ENCODE results near the gene THRB. TPM values are rescaled to one million over a fixed set of nuclear protein-coding genes. Genes with fewer than 3 reads are reported as not detected.
A peak's percentile ranks its signal among the peaks of the same experiment; 100 is the strongest.
"Not testable (repeated sequence)": the region's sequence is repeated elsewhere in the genome, so short reads cannot be mapped to it uniquely, and the experiment has no call there.

THRB gene
- total RNA-seq, 1 donor from 2014 or later: 8.4 TPM

DNA sequence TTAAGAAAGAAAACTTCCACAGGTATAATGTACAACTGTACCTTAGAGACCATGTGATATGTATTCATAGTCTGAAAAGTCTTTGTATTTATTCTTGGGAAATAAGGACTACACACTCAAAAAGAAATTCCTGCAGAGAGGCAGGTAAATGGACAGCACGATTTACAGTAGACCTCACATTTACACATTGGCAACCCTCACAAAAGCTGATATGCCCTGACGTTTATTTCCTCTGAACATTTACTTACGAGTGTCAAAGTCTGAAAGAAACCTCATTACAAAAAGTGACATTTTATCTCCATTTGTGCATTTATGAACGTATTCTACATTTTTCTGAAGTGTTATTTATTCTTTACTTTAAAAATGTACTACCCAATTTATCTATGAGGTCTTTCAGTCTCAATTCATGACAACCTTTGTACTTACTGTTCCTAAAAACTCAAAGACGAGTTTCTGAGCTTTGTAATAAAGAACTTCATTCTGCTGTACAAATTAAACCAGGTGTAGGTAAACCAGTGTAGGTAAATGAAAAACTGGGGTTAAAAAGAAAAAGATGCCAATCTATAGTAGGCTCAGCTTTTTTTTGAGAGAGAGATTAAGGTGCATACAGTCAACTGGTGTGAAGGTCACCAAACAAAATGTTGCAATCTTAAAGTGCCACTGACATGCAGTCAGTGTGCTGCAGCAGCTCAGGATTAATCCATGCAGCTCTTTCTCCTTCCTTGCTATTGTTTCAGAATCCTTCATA, 44.3 kb downstream of the THRB start:
- no peak for DNase-seq (ENCODE audit: low spot score)

DNA sequence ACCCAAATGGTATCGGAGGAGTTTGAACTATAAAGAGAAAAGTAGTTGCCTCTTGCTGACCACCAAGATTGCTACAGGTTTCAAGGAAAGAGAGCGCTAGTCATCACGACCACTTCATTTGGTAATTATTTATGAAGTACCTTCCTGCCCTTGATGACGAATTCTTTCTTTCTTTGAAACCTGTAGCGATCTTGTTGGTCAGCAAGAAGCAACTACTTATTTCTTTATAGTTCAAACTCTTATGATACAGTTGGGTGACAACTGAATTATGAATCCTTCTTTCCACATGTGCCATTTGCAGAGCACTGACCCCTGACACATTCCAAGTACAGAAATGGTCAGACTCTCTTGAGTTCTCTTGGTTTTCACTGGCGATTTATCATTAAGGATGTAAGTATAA, 46.8 kb downstream of the THRB start:
- no peak for DNase-seq (ENCODE audit: low spot score)

DNA sequence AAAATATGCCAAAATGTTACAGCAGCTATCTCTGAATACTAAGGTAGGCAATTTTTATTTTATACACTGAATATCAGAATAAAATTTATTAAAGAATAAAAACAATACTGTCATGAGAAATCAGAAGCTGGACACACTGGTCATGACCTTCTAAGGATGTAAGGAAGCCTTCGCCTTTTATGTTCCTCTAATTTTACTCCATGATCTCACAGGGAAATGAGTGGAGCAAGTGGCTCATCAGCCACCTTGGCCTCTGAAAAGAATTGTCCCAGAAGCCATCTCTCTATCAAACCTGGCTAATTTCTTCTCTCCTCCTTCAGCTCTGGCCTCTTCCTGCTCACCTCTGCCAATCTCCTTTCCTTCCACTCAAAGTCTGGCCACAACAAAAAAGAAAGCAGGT, 48.6 kb downstream of the THRB start:
- no peak for DNase-seq (ENCODE audit: low spot score)

DNA sequence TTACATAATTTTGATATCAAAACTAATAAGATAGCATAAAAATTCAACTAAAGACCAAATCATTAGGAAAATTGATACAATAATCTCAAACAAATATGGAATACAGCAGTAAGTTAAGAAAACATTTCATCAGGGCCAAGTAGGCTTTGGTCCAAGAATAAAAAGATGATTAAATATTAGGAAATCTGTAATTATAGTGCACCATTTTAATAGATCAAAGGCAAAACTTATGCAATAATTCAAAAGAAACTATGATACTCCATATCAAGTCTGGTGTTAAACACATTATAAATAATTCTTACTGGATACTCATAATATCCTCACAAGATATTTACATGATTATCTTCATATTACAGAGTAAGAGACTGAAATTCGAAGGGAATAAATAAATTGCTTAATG, 51.2 kb downstream of the THRB start:
- no peak for DNase-seq (ENCODE audit: low spot score)

DNA sequence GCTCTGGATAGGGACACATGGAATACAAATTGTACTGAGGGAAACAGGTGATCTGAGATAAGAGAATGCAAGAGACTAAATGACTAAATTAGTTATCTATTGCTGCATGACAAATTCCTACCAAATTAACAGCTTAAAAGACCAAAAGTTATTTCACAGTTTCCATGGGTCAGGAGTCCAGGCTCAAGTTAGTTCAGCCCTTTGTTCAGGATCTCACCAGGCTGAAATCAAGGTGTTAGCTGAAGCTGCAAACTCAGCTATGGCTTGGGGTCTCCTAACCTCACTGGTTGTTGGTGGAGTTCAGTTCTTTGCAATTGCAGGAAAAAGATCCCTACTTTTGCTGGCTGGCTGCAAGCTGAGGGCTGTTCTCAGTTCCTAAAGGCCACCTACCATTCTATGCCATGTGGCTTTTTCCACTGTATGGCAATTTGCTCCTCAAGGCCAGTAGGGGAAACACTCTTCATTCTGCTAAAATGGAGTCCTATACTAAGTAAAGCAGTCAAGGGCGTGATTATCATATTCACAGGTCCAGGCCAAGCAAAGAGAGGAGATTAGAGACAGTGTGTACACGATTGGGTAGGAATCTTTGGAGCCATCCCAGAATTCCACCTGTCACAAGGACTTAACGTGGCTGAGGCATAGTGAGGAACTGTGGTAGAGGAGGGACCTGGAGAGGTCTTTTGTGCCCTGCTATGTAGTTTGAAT, 53.7 kb downstream of the THRB start:
- DNase-seq (ENCODE audit: low spot score): no peak

DNA sequence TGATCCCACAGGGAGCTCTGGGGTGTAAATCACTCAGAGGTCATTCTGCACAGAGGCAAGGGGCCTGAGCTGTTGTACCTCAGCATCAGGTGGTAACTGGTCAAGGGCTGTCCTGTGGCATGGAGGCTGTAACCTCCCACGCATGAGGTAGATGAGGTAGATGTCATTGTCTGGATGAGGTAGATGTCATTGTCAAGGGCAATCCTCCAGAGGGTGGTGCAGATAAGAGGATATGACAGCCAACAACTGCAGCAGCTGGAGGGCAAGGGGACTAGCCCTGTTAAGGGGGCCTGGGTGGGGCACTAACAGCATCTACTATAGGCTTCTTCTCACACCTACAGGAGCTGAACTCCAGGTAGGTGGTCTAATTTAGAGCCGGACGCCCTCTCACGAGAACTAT, 55.6 kb downstream of the THRB start:
- DNase-seq (ENCODE audit: low spot score): no peak

DNA sequence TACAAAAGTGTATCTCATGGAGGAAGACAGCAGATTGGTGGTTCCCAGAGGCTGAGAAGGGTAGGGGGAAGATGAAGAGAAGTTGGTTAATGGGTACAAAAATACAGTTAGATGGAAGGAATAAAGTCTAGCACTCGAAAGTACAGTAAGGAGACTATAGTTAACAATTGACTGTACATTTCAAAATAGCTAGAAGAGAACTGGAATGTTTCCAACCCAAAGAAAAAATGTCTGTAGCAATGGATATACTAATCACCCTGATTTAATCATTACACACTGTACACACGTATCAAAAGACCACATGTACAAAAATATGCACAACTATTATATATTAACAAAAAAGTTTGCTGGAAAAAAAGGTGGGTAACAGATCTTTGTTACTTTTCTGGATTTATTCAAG, 57.3 kb downstream of the THRB start:
- DNase-seq (ENCODE audit: low spot score): no peak

DNA sequence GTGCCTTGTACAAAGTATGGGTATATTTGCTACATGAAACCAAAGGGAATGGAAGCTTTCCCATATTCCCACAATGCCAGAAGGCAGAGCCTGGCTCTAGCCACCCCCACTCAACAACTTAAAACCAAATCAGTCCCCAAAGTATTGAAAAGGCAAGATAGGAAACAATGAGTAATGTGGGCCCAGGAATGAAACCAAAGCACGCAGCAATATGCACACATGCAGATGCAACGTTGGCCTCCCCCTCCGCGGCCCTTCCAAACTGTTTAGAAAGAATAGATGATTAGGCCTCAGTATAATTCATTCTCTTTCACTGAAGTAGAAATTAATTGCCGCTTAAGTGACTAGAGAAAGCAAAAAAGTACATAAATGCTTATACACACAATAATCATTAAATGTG, 59.1 kb downstream of the THRB start:
- no peak for DNase-seq (ENCODE audit: low spot score)

- DNase-seq (ENCODE audit: low spot score): no peak
Observed at GRCh38 chr3:24434651-24435050, 60.0 kb downstream of the THRB start.

DNA sequence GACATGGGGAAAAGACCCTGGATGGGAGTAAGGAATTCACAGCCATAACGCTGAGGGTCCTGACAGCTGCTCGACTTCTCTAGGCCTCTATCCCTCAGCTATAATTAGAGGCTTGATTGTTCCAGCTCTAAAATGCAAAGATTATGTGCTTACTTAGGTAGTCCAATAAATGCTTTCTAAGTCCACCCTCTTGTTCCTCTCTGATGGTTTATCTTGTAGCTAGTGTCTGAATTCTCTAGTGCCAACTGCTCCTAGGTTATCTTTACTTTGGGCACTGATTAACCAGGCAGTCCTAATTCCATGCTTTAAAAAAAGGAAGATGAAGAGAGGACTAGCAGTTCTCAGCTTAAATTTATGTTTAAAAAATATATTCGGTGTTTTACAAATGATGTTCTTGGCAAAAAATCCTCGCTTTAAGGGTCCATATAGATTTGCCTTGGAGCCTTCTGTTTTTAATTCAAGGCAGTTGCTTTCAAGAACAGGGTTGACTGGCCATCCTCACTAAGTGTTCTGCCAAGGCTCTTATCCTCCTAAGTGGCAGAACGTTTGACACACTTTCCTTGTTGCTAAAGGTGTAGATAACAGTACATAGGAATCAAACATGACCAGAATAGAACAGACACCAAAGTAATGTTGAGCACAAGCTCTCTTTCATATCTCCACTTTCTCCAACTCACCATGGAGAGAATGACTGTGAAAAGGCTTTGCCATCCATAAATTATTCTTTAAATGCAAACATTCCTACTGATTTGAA, 60.6 kb downstream of the THRB start:
- DNase-seq (ENCODE audit: low spot score): no peak

DNA sequence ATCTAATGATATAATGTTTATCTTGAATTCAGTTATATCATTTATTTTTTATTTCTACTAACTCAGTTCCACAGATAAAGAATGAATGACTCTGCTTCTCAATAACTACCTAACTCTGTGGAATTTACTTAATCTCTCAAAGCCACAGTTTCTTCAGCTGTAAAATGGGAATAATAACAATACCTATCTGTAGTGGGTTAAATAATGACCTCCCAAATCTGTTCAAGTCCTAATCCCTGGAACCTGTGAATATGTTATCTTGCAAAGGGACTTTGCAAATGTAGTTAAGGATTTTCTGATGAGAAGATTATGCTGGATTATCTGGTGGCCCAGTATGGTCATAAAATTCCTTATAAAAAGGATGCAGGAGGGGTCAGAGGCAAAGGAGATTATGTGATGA, 61.7 kb downstream of the THRB start:
- DNase-seq (ENCODE audit: low spot score): no peak

- peak; percentile 14 for DNase-seq (ENCODE audit: low spot score)
Observed at GRCh38 chr3:24428481-24428880, 66.2 kb downstream of the THRB start.

DNA sequence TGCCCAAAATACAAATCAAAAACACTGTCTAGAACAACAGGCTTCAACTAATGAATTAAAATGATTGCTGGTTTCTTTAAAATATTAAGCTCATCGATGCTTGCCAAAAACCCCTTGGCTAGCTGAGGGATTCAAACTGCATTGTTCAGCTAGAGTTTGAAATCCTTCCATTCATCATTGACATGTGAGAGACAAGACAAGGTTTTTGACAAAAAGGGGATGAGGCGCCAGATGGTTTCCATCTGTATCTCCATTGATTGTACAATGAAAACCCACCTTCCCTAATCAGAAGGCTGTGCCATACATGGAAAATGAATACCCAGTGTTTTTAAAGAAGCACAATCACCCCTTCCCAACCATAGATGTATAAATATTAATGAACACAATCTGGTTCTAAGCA, 67.8 kb downstream of the THRB start:
- DNase-seq (ENCODE audit: low spot score): no peak

GRCh38 chr3:24420829-24421228, 73.8 kb downstream of the THRB start:
- not testable (repeated sequence) for DNase-seq (ENCODE audit: low spot score)

GRCh38 chr3:24420224-24420623, 74.4 kb downstream of the THRB start:
- DNase-seq (ENCODE audit: low spot score): no peak

DNA sequence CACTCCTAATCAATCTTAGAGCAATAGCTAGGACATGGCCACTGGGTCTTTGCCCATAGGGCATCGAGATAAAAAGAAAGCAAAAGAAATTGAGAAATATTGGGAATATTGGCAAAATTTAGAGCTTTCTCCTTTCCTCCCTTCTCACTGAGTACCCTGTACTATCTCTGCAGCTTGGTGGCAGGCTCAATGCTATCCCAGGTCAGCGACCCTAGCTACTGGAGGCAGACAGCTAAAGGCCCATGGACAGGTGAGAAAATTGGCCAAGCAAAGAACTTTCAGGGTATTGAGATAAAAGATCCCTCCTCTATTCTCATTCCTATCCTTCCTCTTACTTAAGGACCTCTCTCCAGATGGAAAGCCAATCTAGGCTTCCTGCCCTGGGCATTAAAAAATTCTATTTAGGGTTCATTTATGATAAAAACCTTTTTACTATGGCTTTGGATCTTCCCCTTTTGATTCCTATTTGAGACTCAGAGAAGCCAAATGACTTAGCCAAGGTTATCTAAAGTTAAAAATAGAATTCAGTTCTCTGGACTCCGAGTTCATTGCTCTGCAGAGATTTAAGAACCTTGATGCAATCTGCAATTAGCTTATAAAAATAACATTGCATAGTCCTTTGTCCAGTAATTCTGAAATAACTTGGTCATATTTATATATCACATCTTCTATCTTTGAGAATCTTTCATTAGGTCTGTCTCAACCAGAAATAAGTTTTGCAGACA, 75.4 kb downstream of the THRB start:
- DNase-seq (ENCODE audit: low spot score): no peak

GRCh38 chr3:24417730-24418129, 76.9 kb downstream of the THRB start:
- no peak for DNase-seq (ENCODE audit: low spot score)

DNA sequence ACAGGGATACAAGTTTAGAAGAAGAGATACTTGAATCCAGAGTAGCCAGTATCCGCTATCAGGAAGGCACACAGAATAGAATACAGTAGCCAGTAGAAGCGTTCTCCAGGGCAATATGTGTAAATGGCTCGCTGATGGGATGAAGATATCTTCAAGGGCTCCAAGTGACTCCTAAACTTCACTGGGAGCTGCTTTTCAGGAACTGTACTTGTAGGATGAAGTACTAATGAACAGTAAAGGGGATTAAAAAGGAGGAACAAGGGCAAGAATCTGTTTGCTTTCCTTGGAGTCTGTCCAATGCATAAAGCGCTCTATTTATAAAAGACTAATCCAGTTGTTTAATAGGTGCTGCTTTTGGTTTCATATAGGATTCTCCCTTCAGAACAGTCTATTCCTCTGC, 78.4 kb downstream of the THRB start:
- no peak for DNase-seq (ENCODE audit: low spot score)

GRCh38 chr3:24415824-24416223, 78.8 kb downstream of the THRB start:
- no peak for DNase-seq (ENCODE audit: low spot score)

DNA sequence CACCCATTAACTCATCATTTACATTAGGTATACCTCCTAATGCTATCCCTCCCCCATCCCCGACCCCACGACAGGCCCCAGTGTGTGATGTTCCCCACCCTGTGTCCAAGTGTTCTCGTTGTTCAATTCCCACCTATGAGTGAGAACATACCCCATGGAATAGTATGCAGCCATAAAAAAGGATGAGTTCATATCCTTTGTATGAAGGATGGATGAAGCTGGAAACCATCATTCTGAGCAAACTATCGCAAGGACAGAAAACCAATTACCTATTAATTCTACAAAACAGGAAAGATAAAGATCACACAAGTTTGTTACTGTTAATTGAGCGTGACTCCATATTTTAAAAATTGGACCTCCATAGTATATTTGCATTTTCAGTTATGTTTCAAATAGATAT, 81.0 kb downstream of the THRB start:
- DNase-seq (ENCODE audit: low spot score): not testable (repeated sequence)

DNA sequence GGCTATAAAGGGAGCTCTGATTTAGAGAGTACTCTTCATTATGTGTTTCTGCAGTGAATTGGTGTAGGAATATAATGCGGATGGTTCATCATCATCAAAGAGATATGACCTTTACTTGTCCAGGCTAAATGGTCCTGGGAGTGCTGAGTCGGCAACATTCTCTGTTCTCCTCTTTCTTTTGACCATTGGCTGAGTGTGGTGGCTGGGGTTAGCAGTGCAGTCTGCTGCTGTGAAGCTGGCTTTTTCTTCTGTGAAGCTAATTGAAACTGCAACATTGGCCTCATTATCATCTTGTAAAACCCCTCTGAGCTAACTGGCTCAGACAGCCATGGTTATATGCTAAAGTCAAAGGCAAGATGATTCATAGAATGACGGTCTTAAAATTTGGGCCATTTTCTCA, 83.8 kb downstream of the THRB start:
- DNase-seq (ENCODE audit: low spot score): no peak

All from umbilical cord (tissue), 2 donors.